H54 (cell line): ENCODE measurements around the gene HOXD4.
A peak's percentile ranks its signal among the peaks of the same experiment; 100 is the strongest.

Experiments
- DNase-seq: peaks from one replicate; pipeline ENCODE4 v3.0.0; 2011; ENCODE audit warnings: low spot score, mixed read lengths; ENCODE audit not compliant: insufficient read length
- FAIRE-seq: peaks from 3 replicates; lab custom pipeline; 2011; peaks lifted over from hg19 to GRCh38; lab: Jason Lieb, UNC
- POLR2A ChIP-seq: IDR thresholded peaks from 2 replicates; pipeline ENCODE4 v1.6.1; 2011; ENCODE audit warnings: low read depth, mild to moderate bottlenecking, low read length

HOXD4 gene

DNA sequence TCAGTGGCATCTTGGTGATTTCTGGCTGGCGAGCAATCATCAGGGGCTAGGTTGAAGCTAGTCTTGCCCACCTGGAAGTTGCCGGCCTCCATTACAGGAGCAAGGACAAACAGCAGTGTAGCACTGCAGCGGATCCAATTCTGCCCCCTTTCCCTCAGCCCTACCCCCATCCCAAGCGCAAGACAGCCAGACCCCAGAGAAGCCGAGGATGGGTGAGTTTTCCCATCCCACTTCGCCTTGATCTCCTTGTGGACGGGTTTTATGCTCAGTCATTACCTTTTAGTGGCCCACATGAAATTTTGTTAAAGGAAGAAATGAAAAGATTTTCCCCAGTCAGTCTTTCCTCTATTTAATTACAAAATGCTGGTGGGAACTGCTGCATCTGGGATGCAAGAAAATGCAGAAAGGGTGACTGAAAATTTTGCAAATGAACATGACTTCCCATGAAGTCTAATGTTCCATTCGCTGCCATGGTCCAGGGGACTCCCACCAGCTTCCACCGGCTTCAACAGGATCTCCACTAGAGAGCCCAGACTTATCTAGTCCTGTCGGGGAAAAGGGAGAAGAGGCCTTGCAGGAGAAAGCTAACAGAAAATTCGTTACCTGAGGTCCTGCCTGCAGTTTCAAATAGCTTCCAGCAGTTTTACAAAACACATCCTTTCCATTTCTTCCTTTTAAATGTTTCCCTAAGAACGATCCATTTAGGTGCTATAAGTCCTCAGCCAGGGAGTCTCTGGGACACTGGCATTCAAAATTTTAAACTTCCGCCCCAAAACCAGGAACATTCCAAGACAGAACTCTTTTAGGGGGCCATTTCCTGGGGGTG is 30.8 kb upstream of the HOXD4 start:
- DNase-seq (no peak), FAIRE-seq (no peak)
- no peak for TF ChIP-seq POLR2A

DNA sequence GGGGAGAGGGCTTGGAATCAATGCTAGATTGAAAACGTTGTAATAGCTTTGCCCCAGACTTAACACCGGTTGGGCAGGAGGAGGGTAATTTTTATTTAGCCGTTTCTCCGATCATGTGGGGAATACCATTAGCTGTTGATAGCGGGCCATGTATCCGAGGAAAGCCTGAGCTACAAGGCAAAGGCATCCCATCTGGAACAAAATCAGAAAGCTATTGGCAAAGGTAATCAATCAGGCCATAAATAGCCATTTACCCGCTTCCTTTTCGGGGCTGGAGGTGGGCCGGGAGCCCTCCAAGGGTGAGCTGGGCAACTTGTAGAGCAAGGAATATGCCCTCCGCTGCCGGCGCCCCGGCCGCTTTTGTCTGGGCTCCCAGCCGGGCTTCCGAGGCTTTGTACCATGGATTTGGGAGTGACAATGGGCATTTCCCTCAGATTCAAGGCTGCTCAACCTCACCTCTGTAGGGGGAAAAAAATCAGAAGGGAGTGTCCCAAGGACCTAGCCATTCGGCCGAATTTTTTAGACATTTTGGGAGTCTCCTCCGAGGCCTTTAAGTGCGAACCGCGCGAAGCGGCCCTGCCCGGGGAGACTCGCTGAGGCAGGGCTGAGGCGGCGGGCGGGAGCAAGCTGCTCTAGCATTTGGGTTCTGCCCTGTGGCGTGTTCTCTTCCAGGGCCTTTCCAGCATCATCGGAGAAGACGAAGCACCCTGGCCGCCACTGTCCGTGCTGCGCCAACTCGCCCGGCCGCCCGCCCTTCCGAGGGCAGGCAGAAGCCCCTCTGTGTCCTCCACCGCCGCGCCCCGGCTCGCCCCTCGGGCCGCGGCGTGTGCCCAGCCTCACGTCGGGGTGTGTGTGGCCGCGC is 29.9 kb upstream of the HOXD4 start:
- FAIRE-seq: no peak
- no peak for DNase-seq
- TF ChIP-seq POLR2A: no peak

DNA sequence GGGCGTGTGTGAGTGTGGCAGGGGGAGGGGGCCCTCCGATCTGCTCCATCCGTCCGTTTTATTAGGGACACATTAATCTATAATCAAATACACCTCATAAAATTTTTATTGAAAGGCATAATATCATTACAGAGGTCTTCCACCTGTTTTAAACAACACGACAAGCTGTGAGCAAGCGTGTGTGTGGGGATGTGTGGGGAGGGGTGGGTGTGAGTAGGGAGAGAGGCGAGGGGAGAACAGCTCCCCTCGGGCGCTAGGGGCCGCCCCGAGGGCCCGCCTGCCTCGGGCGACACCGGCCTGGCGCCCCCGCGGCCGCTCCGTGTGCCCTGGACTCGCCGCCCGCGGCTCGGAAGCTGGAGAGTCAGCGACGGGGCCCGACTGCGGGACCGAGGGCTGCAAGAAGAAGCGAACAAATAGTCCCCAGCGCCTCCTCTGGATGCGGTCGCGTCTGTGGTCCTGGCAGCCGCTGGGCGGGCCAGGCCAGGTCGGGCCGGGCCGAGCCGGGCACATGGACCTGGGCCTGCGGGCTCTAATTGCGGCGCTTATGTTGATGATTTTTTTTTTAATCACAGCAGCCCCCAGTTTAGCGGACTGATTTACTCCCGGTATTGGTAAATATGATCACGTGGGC is 29.2 kb upstream of the HOXD4 start:
- FAIRE-seq (no peak), DNase-seq (no peak)
- no peak for TF ChIP-seq POLR2A

DNA sequence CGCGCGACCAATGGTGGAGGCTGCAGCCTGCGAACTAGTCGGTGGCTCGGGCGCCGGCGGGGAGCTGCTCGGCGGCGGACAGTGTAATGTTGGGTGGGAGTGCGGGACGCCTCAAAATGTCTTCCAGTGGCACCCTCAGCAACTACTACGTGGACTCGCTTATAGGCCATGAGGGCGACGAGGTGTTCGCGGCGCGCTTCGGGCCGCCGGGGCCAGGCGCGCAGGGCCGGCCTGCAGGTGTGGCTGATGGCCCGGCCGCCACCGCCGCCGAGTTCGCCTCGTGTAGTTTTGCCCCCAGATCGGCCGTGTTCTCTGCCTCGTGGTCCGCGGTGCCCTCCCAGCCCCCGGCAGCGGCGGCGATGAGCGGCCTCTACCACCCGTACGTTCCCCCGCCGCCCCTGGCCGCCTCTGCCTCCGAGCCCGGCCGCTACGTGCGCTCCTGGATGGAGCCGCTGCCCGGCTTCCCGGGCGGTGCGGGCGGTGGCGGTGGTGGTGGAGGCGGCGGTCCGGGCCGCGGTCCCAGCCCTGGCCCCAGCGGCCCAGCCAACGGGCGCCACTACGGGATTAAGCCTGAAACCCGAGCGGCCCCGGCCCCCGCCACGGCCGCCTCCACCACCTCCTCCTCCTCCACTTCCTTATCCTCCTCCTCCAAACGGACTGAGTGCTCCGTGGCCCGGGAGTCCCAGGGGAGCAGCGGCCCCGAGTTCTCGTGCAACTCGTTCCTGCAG is 28.5 kb upstream of the HOXD4 start, which contains the start of gene HOXD9:
Gene HOXD9 (plus strand): TSS at position 37 of the 728 bp plus-strand sequence. CDS start 50 bp downstream, at position 87.
- no peak for TF ChIP-seq POLR2A
- FAIRE-seq (no peak), DNase-seq (no peak)

DNA sequence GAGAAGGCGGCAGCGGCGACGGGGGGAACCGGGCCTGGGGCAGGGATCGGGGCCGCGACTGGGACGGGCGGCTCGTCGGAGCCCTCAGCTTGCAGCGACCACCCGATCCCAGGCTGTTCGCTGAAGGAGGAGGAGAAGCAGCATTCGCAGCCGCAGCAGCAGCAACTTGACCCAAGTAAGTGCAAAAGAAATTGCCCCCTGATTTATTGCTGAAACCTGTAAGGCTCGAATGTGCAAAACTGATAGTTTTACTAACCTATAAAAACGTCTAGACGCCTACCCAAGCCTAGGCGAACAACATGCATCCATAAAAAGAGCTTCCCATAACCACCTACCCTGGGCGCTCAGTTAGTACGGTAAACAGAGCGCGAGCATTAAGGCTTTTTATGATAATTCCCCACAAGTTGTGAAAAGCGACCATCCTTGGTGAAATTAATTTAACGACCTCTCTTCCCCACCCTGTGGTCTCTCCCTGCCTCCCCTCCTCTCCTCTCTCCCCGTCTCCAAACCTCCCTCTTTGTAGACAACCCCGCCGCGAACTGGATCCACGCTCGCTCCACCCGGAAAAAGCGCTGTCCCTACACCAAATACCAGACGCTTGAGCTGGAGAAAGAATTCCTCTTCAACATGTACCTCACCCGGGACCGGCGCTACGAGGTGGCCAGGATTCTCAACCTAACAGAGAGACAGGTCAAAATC is 27.8 kb upstream of the HOXD4 start:
- DNase-seq (no peak), FAIRE-seq (no peak)

DNA sequence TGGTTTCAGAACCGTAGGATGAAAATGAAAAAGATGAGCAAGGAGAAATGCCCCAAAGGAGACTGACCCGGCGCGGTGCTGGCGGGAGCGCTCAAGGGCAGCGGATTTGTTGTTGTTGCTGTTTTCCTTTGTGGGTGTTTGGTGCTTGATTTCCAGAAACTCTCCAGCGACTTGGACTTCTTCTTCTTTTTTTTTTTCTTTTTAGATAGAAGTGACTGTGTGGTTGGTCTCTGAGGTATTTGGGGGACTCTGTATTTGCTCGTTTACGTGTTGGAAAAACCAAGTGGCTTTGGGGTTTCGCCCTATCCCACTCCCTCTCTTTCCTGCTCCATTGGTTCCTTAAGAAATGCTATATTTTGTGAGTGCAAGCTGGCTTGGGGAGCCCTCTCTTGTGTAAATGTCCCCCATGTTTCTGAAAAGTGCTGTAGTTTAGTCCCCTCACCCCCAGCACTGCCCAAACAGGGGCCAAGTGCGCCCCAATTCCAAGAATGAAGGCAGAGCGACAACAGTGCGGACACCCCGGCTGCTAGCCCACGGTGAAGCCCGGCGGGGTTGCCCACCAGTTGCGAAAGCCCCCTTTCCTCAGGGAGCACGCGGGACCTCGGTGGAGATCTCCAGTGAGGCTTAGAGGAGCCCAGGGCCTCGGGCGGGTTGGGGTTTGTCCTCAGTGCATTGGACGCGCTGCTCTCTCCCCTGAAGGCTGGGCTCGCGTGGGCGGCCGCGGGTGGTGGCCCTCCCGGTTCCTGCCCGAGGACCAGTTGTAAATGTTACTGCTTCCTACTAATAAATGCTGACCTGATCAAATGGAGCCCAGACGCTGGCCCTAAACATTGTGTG is 27.0 kb upstream of the HOXD4 start:
- DNase-seq (no peak), FAIRE-seq (no peak)
- TF ChIP-seq POLR2A: no peak

More for the DNA sequence above, 27.8 kb upstream of the HOXD4 start:
- no peak for TF ChIP-seq POLR2A

DNA sequence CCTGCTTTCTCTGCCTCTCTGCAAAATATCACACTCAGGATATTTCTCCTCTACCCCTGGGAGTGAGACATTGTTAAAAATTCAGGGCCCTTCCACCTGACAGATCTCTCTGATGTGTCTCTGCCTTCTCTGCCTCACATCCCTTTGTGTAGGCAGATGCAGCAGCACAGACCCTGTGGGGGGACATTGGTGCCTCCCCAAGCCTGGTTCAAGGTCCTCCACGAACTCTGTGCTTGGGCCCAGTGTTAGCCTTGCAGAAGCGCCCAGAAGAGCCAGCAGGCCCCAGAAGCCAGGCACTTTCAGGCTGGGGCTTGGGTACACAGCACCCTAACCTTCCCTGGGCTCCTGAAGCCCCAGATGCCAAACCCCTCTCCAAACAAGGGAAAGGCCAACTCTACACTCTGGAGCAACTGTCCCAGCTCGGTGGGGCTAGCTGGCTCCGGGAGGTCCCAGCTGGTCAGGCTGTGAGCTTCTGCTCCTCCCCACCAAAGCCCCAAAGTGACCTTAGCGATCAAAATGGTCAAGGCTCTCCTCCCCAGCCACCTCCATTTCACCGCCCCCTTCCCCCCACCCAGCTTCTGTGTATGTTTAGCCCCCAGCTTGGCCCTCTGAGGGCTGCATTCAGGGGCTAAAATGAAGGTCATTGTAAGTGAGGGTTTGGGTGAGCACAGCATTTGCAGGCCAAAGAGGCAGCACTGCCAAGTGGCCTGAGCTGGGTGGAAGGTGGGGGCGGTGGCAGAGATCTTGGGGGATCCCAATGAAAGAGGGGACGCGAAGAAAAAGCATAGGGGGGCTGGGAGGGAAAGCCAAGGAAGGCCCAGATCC is 26.2 kb upstream of the HOXD4 start:
- no peak for FAIRE-seq
- DNase-seq: no peak
- no peak for TF ChIP-seq POLR2A

DNA sequence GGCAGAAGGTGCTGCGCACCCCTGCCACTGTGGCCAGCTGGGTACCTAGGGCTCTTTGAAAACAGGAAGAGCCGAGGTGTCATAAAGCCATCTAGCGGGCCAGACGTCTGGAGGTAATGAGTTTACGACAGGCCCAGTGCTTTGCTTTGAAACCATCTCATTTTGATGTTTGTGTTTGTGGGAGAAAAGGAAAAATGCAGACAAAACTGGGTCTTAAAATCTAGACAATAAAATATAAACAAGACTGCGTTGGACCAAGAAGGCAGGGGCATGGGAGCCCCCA is 25.6 kb upstream of the HOXD4 start:
- DNase-seq: no peak
- FAIRE-seq: no peak
- no peak for TF ChIP-seq POLR2A

DNA sequence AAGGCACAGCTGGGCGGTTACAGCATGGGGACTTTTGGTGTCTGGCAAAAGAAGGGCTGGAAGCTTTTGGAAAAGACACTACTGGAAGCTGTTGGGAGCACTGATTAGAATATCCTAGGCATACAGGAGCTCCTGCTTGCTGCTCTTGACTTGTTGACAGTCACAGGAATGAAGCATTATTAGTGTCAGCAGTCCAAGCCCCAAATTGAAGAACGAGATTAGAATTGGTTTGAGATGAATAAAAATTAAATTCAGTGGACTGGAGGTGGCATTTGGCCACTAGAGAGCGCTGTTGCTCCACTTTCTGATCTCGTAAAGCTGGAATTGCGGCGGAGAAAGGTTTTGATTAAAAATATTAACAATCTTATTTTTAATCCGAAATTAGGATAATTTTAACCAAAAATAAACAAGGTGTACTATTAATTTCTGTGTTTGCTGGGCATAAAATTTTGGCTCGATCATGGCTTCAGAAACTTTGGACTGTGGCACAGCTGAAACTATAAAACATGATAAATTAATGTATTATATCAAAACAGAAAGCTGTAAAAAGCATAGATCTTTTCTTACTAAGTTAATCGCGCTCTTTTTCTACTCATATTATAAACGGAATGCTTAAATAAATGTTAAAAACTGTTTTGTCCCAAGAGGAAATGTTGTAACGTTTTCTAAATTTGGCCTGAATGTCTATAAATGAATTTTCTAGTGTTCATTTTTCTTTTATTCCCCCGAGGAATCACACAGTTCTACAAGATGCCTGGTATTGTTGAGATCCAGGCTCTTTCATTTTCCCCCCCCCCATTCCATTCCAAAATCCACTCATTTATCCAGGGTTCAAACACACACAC is 24.2 kb upstream of the HOXD4 start:
- peak; percentile 82 for FAIRE-seq
- no peak for TF ChIP-seq POLR2A
- DNase-seq: no peak

DNA sequence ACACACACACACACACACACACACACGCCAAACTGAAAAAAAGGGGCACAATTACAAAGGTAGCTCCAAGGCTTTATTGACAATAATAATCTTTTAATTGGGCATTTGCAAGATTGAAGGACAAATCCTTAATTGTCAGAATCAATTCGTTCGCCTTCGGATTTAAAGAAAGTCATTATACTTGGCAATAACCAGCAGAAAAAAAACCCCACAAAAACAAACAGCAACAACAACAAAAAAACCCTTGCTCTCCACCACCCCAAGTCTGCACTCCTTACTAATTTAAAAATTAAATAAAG is 23.6 kb upstream of the HOXD4 start:
- no peak for FAIRE-seq
- no peak for TF ChIP-seq POLR2A
- no peak for DNase-seq
